Activated CD4-positive, alpha-beta T cell treated with anti-CD3 and anti-CD28 coated beads, Interleukin-2, amount 10 ng/mL, durations not matched to agents 24 days and 14 days (primary cell): Measurements from ENCODE around the gene CCSER2. TPM values are rescaled to one million over a fixed set of nuclear protein-coding genes. Genes with fewer than 3 reads are reported as not detected.
A peak's percentile ranks its signal among the peaks of the same experiment; 100 is the strongest.
"Not testable (repeated sequence)": the region's sequence is repeated elsewhere in the genome, so short reads cannot be mapped to it uniquely, and the experiment has no call there.

Experiments
- DNase-seq: peaks from one replicate; pipeline ENCODE4 v3.0.0; 2022
- H3K27ac Mint-ChIP-seq: one replicate; pipeline ENCODE4 v1.8.0; 2022; ENCODE audit warnings: mild to moderate bottlenecking, mixed read lengths
- H3K27me3 Mint-ChIP-seq: one replicate; pipeline ENCODE4 v1.8.0; 2022; ENCODE audit warnings: mixed read lengths
- H3K36me3 Mint-ChIP-seq: one replicate; pipeline ENCODE4 v1.8.0; 2022; ENCODE audit warnings: low read depth, mild to moderate bottlenecking, mixed read lengths
- H3K4me1 Mint-ChIP-seq: one replicate; pipeline ENCODE4 v1.8.0; 2021; ENCODE audit warnings: mixed read lengths
- H3K4me3 Mint-ChIP-seq: one replicate; pipeline ENCODE4 v1.8.0; 2022; ENCODE audit warnings: mild to moderate bottlenecking, moderate library complexity, mixed read lengths
- H3K9me3 Mint-ChIP-seq: one replicate; pipeline ENCODE4 v1.8.0; 2021; ENCODE audit warnings: mixed read lengths
- intact Hi-C: fragments of 100-400 bp; cut with micrococcal nuclease; formaldehyde crosslinking; loops from one replicate; pipeline ENCODE4 v1.15.1; 2023
- total RNA-seq: library from RNA; stranded (reverse); gene quantifications from 2 replicates; pipeline ENCODE4 v1.2.3, GENCODE V29; 2022

Gene CCSER2
- total RNA-seq, 1 donor from 2014 or later, result 45.6 TPM

- intact Hi-C loops, result loop anchor here (1.0 to 2.0 kb wide), 2 partner anchors 8 to 13 kb away; partner anchors contain the start of gene CCSER2
- H3K36me3 Mint-ChIP-seq, result peaks cover 31% of the 10 kb centered on the region
- peak overlapping the region; percentile 72 for H3K4me3 Mint-ChIP-seq
- peaks cover 54% of the 10 kb centered on the region for H3K4me1 Mint-ChIP-seq
- H3K9me3 Mint-ChIP-seq, result no peaks in the 10 kb centered on the region
- DNase-seq, result no peak
- no peaks in the 10 kb centered on the region for H3K27me3 Mint-ChIP-seq
- peak overlapping the region; percentile 76 for H3K27ac Mint-ChIP-seq
Observed at GRCh38 chr10:84341983-84342382, 13.6 kb downstream of the CCSER2 start.

DNA sequence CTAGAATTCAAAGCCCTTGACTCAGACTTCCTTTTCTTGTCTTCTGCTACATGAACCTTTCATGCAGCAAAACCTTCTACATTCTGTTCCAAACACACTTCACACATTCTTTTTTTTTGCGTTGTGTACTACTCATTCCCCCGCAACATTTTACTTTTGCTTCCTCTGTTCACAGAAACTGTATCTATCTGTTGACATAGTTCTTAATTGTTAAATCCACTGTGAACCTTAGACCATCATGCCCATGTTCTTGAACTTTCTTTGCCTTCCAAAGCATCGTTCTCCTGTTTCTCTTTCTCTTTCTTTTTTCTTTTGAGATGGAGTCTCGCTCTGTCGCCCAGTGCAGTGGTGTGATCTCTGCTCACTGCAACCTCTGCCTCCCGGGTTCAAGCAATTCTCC is 14.2 kb downstream of the CCSER2 start:
- no peaks in the 10 kb centered on the region for H3K9me3 Mint-ChIP-seq
- DNase-seq, result no peak
- peaks cover 54% of the 10 kb centered on the region for H3K4me1 Mint-ChIP-seq
- peak overlapping the region; percentile 76 for H3K27ac Mint-ChIP-seq
- intact Hi-C loops, result loop anchor here (1.0 to 2.0 kb wide), 2 partner anchors 8 to 14 kb away; partner anchors contain the start of gene CCSER2
- H3K4me3 Mint-ChIP-seq, result peak overlapping the region; percentile 72
- peaks cover 32% of the 10 kb centered on the region for H3K36me3 Mint-ChIP-seq
- H3K27me3 Mint-ChIP-seq, result no peaks in the 10 kb centered on the region

GRCh38 chr10:84343831-84344230 is 15.4 kb downstream of the CCSER2 start:
- DNase-seq, result no peak
- intact Hi-C loops, result loop anchor here (2.0 kb wide), 1 partner anchor 15 kb away; the partner anchor contains the start of gene CCSER2
- H3K27ac Mint-ChIP-seq, result no peak overlapping the region

DNA sequence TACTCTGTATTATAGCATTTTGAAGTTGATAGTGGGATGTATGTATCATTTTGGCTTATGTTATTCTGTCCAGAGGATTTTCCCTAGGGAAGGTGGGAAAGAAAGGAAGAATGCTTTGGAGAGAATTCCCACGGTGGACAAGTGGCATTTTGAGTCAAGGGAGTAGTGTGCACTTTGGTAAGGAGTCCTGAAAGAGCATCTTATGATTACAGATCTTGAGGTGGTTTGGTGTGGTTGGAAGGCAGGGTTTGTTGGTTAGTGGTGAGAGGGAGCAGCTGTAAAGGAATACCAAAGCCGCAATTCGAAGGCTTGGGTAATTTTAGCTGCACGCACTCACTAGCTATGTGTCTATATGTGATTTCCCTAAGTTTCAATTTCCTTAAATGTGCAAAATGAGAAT is 16.1 kb downstream of the CCSER2 start:
- Mint-ChIP-seq H3K4me1 (peaks cover 55% of the 10 kb centered on the region), H3K4me3 (peak overlapping the region; percentile 57), H3K9me3 (no peaks in the 10 kb centered on the region), H3K36me3 (peaks cover 36% of the 10 kb centered on the region), H3K27me3 (no peaks in the 10 kb centered on the region), H3K27ac (no peak overlapping the region)
- peak; percentile 69 for DNase-seq
- intact Hi-C loops, result no loop called here

More at GRCh38 chr10:84343831-84344230, 15.4 kb downstream of the CCSER2 start:
- Mint-ChIP-seq H3K4me1 (peaks cover 51% of the 10 kb centered on the region), H3K36me3 (peaks cover 36% of the 10 kb centered on the region), H3K4me3 (peak overlapping the region; percentile 27), H3K27me3 (no peaks in the 10 kb centered on the region), H3K9me3 (no peaks in the 10 kb centered on the region)

DNA sequence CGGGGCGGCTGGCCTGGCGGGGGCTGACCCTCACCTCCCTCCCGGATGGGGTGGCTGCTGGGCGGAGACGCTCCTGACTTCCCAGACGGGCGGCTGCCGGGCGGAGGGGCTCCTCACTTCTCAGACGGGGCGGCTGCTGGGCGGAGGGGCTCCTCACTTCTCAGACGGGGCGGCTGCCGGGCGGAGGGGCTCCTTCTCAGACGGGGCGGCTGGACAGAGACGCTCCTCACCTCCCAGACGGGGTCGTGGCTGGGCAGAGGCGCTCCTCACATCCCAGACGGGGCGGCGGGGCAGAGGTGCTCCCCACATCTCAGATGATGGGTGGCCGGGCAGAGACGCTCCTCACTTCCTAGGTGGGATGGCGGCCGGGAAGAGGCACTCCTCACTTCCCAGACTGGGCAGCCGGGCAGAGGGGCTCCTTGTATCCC is 19.2 kb downstream of the CCSER2 start:
- H3K27ac Mint-ChIP-seq, intact Hi-C loops, H3K27me3 Mint-ChIP-seq, H3K9me3 Mint-ChIP-seq, DNase-seq, H3K4me3 Mint-ChIP-seq: not testable (repeated sequence)
- H3K36me3 Mint-ChIP-seq, result peaks cover 26% of the 10 kb centered on the region
- H3K4me1 Mint-ChIP-seq, result peaks cover 42% of the 10 kb centered on the region

GRCh38 chr10:84348447-84348846 is 20.1 kb downstream of the CCSER2 start:
- no peaks in the 10 kb centered on the region for H3K27me3 Mint-ChIP-seq
- intact Hi-C loops, result no loop called here
- DNase-seq, result no peak
- H3K4me1 Mint-ChIP-seq, result peaks cover 38% of the 10 kb centered on the region
- no peak overlapping the region for H3K27ac Mint-ChIP-seq
- H3K4me3 Mint-ChIP-seq, result no peak overlapping the region
- H3K36me3 Mint-ChIP-seq, result peaks cover 21% of the 10 kb centered on the region
- H3K9me3 Mint-ChIP-seq, result no peaks in the 10 kb centered on the region

DNA sequence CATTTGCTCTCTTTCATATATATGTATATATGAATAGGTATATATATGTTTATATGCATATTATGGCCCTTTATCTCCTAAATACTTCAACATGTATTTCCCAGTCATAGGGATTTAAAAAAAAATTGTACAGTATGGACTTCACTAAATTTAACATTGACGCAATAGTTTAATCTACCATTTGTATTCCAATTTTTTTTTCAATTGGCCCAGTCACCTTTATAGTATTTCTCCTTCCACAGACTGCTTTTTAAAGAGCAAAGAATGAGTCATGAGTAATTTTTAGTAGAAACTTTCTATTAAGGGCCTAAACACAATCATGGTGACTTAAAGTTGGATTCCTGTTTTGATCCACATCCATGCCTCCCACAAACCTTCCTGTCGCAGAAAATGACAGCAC is 20.5 kb downstream of the CCSER2 start:
- no peak overlapping the region for H3K4me3 Mint-ChIP-seq
- H3K27ac Mint-ChIP-seq, result no peak overlapping the region
- no peaks in the 10 kb centered on the region for H3K27me3 Mint-ChIP-seq
- H3K9me3 Mint-ChIP-seq, result no peaks in the 10 kb centered on the region
- intact Hi-C loops, result no loop called here
- H3K4me1 Mint-ChIP-seq, result peaks cover 36% of the 10 kb centered on the region
- no peak for DNase-seq
- H3K36me3 Mint-ChIP-seq, result peaks cover 21% of the 10 kb centered on the region

DNA sequence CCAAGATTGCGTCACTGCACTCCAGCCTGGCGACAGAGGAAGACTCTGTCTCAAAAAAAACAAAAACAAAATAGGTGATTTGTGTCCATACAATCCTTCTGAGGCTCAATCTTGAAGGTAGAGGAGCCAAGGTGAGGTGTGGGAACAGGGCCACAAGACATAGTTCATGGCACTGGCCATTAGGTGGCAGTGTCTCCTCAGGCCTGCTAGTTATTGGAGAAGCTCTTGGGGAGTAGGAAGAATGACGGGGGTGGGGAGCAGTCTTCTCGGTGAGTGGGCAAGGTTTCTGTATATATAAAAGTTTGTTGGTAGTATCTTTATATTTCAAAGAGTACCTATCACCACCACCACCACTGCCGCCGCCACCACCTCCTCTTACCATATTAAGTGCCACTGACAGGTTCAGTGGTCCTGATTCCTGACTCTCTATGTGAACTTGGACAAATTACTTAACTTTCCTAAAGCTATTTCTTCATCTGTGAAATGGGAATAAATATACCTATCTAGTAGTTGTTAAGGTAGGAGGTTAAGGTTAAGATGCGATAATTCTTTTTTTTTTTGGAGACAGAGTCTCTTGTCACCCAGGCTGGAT is 24.0 kb downstream of the CCSER2 start:
- Mint-ChIP-seq H3K4me1 (peaks cover 37% of the 10 kb centered on the region), H3K27me3 (no peaks in the 10 kb centered on the region), H3K4me3 (no peak overlapping the region), H3K27ac (no peak overlapping the region), H3K9me3 (no peaks in the 10 kb centered on the region), H3K36me3 (peaks cover 9% of the 10 kb centered on the region)
- intact Hi-C loops, result loop anchor here (1.0 to 2.0 kb wide), 3 partner anchors 22 to 185 kb away; partner anchors contain the start of gene CCSER2
- DNase-seq, result peak; percentile 88

DNA sequence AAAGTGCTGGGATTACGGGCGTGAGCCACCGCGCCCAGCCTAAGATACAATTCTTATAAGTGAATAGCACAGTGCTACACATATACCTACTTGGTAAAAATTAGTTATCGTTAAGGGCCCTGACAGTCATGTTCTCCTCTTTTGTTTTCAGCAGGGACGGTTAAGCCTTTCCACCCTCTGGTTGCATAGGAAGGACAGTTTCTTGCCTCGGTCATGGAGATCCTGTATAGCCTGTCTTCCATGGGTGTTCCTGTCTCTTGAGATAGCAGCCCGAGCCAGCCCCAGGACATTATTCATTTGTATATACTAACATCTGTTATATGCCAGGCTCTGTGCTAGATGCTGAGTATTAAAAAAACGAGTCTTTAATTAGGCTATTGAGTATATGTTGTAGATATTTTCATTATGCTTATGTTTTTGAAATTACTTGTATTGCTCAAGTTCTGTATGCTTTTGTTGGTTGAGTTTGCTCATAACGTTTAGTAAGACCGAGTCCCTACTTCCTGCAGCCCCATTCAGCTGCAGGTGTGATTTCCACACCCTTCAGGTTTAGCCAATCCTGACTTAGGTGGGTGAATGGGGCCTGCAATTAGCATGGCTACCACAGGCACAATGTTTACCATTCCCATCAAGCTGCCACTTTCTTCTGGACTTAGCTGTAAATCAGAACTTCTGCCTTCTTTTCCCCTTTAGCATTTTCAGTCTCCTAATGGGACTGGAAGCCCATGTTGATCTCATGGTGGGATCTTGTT is 24.8 kb downstream of the CCSER2 start:
- Mint-ChIP-seq H3K27ac (no peak overlapping the region), H3K4me1 (peaks cover 38% of the 10 kb centered on the region)

GRCh38 chr10:84354623-84355022 is 26.2 kb downstream of the CCSER2 start:
- no peaks in the 10 kb centered on the region for H3K27me3 Mint-ChIP-seq
- H3K36me3 Mint-ChIP-seq, result peaks cover 2% of the 10 kb centered on the region
- no peak overlapping the region for H3K27ac Mint-ChIP-seq

More for the DNA sequence above, 24.8 kb downstream of the CCSER2 start:
- H3K9me3 Mint-ChIP-seq, result no peaks in the 10 kb centered on the region
- no peaks in the 10 kb centered on the region for H3K27me3 Mint-ChIP-seq
- intact Hi-C loops, result loop anchor here (2.0 kb wide), 2 partner anchors 22 to 24 kb away; partner anchors contain the start of gene CCSER2
- H3K4me3 Mint-ChIP-seq, result no peak overlapping the region
- DNase-seq, result no peak
- H3K36me3 Mint-ChIP-seq, result peaks cover 5% of the 10 kb centered on the region

DNA sequence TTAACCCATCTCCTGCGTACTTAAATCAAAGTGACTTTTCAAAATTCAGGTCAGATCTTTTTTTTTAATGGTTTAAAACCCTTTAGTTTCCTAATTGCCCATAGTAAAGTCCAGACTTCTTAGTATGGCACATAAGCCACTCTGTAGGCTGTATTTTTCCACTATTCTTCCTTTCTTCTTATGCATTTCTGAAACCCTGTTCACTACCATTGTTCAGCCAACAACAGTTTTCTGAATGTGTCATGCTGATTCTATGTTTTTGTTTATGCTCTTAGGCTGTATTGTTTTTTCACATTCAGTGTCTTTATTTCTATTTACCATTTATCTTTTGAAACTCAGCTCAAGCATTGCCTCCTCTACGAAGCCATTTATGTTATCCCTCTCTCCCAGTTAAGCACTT is 26.7 kb downstream of the CCSER2 start:
- peaks cover 2% of the 10 kb centered on the region for H3K36me3 Mint-ChIP-seq
- no peak for DNase-seq
- H3K27me3 Mint-ChIP-seq, result no peaks in the 10 kb centered on the region
- no peak overlapping the region for H3K27ac Mint-ChIP-seq
- H3K4me1 Mint-ChIP-seq, result peaks cover 43% of the 10 kb centered on the region
- no peaks in the 10 kb centered on the region for H3K9me3 Mint-ChIP-seq
- H3K4me3 Mint-ChIP-seq, result no peak overlapping the region
- intact Hi-C loops, result no loop called here

More at GRCh38 chr10:84354623-84355022, 26.2 kb downstream of the CCSER2 start:
- Mint-ChIP-seq H3K4me1 (peaks cover 43% of the 10 kb centered on the region), H3K9me3 (no peaks in the 10 kb centered on the region), H3K4me3 (no peak overlapping the region)
- no peak for DNase-seq
- intact Hi-C loops, result no loop called here

DNA sequence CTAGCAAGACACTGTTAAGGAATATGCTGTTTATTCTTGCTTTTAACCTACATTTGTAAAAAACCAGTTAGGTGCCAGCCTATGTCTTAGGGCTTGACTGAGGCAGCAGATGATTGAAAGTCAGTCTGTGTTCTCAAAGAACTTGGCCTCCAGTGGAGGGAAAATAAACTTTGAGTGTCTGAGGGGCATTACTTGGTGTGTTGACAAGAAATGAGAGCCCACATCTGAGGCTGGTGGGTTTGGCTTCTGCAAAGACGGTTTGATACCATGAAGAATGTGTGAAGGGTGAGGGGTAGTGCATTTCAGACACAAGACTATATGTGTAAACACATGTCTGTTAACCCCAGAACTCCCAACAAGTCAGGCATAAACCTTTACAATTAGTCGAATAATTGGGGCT is 28.5 kb downstream of the CCSER2 start:
- peaks cover 4% of the 10 kb centered on the region for H3K36me3 Mint-ChIP-seq
- H3K9me3 Mint-ChIP-seq, result no peaks in the 10 kb centered on the region
- DNase-seq, result no peak
- H3K4me1 Mint-ChIP-seq, result peaks cover 51% of the 10 kb centered on the region
- H3K27ac Mint-ChIP-seq, result no peak overlapping the region
- no peaks in the 10 kb centered on the region for H3K27me3 Mint-ChIP-seq
- intact Hi-C loops, result no loop called here
- no peak overlapping the region for H3K4me3 Mint-ChIP-seq

DNA sequence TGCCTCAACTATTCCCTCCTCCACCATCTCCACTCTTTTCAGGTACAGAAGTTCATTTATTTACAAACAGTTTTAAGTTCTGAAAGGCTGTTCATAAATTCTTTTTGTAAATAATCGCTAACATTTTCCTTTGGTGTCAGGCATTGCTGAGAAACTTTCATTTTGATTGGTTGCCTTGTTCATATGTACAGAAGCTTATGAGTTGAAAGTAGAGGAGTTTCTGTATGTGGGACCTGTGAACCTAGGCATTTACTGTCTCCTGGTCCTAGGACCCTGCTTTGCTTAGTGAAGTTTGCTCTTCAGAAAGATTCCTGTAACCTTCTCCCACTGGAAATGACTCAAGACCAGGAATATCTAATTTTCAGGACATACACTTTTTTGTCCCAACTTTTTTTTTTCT is 30.4 kb downstream of the CCSER2 start:
- DNase-seq, result no peak
- H3K36me3 Mint-ChIP-seq, result peaks cover 11% of the 10 kb centered on the region
- intact Hi-C loops, result no loop called here
- H3K4me1 Mint-ChIP-seq, result peaks cover 48% of the 10 kb centered on the region
- H3K27ac Mint-ChIP-seq, result no peak overlapping the region
- no peak overlapping the region for H3K4me3 Mint-ChIP-seq
- no peaks in the 10 kb centered on the region for H3K9me3 Mint-ChIP-seq
- H3K27me3 Mint-ChIP-seq, result no peaks in the 10 kb centered on the region

DNA sequence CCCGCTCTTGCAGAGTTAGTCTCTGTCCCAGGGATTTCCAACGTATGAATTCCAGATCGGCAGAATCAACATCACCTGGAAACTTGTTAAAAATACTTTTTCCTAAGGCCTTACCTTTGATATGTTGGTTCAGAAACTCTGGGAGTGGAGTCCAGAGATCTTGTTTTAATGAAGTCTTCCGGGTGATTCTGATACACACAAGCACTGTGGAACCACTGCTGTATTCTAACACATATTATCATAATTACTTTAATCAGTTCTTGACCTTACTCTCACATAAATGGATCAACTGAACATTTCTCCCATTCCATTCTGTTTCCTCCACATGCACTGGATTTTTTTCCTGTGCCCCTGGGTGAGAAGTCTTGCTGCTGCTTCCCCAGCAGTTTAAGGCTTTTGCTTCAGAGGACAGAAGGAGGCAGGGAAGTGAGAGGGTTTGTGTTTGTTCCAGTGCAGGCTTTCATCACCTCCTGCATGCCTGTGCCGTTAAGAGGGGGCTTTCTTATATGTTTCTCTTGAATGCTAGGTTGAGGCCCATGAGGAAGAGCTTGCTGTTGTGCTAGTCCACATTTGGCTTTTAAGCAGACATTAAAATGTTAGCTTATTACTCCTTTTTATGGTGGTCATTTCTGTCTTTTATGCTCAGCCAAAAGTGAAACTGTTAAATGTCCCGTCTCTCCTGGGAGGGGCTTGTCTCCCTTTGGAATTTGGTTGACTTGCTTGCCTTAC is 32.4 kb downstream of the CCSER2 start:
- Mint-ChIP-seq H3K36me3 (peaks cover 11% of the 10 kb centered on the region), H3K27ac (no peak overlapping the region), H3K4me1 (peaks cover 38% of the 10 kb centered on the region), H3K4me3 (no peak overlapping the region), H3K27me3 (no peaks in the 10 kb centered on the region), H3K9me3 (no peaks in the 10 kb centered on the region)
- intact Hi-C loops, result no loop called here
- no peak for DNase-seq
